Panc1 (cell line): ENCODE data around the gene CYS1.

Source experiments
- POLR2AphosphoS5 ChIP-seq: IDR thresholded peaks from 2 replicates; pipeline ENCODE4 v1.6.1; 2012; ENCODE audit warnings: mild to moderate bottlenecking, low read depth, low read length, moderate library complexity
- SIN3A ChIP-seq: IDR thresholded peaks from 2 replicates; pipeline ENCODE4 v1.6.1; 2012; ENCODE audit warnings: low read depth, mild to moderate bottlenecking, low read length, moderate library complexity, borderline replicate concordance; ENCODE audit not compliant: insufficient read depth
- TCF7L2 ChIP-seq: IDR thresholded peaks from 2 replicates; pipeline ENCODE4 v1.6.1; 2011; ENCODE audit warnings: mild to moderate bottlenecking, low read depth, low read length, inconsistent platforms
- TF ChIP-seq, protein P1 (sequence below): fragments of 450-650 bp; IDR thresholded peaks from 2 replicates; pipeline ENCODE4 v1.5.1; 2017; ENCODE audit warnings: mild to moderate bottlenecking
- TF ChIP-seq, protein P2 (sequence below), 2 experiments: IDR thresholded peaks; 2 replicates each; pipeline ENCODE4 v1.6.1; 2011 to 2012; ENCODE audit warnings: low read depth in 2 of 2, control low read depth in 1 of 2, low read length in 1 of 2, mild to moderate bottlenecking in 1 of 2, moderate library complexity in 1 of 2; ENCODE audit not compliant: insufficient read depth in 1 of 2

DNA sequence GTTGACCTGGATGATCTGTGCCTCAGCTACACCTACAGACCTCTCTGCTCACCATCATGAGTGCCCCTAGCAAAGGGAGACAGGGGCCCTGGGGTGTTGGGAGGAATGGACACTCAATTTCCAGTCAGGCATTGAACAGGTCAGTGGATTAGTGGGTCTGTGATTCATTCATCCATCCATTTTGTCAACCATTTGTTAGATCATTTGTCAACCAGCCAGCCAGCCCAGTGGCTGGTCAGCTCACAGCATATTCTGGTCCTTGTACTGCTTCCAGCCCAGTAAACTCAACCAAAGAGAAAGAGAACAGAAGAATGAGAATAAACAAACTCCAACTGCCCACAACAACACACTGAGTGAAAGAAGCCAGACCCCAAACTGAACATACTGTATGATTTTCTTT lies 41.5 kb downstream of the CYS1 start:
- TF ChIP-seq, protein P1, sequence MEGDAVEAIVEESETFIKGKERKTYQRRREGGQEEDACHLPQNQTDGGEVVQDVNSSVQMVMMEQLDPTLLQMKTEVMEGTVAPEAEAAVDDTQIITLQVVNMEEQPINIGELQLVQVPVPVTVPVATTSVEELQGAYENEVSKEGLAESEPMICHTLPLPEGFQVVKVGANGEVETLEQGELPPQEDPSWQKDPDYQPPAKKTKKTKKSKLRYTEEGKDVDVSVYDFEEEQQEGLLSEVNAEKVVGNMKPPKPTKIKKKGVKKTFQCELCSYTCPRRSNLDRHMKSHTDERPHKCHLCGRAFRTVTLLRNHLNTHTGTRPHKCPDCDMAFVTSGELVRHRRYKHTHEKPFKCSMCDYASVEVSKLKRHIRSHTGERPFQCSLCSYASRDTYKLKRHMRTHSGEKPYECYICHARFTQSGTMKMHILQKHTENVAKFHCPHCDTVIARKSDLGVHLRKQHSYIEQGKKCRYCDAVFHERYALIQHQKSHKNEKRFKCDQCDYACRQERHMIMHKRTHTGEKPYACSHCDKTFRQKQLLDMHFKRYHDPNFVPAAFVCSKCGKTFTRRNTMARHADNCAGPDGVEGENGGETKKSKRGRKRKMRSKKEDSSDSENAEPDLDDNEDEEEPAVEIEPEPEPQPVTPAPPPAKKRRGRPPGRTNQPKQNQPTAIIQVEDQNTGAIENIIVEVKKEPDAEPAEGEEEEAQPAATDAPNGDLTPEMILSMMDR, result no peak
- no peak for TF ChIP-seq POLR2AphosphoS5
- TF ChIP-seq, protein P2, sequence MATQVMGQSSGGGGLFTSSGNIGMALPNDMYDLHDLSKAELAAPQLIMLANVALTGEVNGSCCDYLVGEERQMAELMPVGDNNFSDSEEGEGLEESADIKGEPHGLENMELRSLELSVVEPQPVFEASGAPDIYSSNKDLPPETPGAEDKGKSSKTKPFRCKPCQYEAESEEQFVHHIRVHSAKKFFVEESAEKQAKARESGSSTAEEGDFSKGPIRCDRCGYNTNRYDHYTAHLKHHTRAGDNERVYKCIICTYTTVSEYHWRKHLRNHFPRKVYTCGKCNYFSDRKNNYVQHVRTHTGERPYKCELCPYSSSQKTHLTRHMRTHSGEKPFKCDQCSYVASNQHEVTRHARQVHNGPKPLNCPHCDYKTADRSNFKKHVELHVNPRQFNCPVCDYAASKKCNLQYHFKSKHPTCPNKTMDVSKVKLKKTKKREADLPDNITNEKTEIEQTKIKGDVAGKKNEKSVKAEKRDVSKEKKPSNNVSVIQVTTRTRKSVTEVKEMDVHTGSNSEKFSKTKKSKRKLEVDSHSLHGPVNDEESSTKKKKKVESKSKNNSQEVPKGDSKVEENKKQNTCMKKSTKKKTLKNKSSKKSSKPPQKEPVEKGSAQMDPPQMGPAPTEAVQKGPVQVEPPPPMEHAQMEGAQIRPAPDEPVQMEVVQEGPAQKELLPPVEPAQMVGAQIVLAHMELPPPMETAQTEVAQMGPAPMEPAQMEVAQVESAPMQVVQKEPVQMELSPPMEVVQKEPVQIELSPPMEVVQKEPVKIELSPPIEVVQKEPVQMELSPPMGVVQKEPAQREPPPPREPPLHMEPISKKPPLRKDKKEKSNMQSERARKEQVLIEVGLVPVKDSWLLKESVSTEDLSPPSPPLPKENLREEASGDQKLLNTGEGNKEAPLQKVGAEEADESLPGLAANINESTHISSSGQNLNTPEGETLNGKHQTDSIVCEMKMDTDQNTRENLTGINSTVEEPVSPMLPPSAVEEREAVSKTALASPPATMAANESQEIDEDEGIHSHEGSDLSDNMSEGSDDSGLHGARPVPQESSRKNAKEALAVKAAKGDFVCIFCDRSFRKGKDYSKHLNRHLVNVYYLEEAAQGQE (IDR thresholded peaks at IDR 0.05; ENCODE audit: insufficient read depth in 1 of 2, low read depth in 2 of 2, low read length in 1 of 2), result no peak
- TF ChIP-seq TCF7L2, result no peak
- no peak for TF ChIP-seq SIN3A
